Pancreas (tissue), 10 donors: ENCODE data around the gene KLHDC7B. TPM values are rescaled to one million over a fixed set of nuclear protein-coding genes. Genes with fewer than 3 reads are reported as not detected.

Experiments used
- ATAC-seq, 4 donors: fragments of 200-7000 bp; cut with Tn5 transposase; one replicate each; pipeline versions ENCODE4 v1.8.0 to v1.9.1; 2020; ENCODE audit warnings: mild to moderate bottlenecking in 4 of 4, moderate library complexity in 4 of 4
- DNase-seq, 6 donors: peaks; one replicate each; pipeline ENCODE4 v3.0.0-alpha.2; 2020
- FAIRE-seq: peaks from 2 replicates; lab custom pipeline; 2012; peaks lifted over from hg19 to GRCh38; lab: Jason Lieb, UNC
- H3K27ac ChIP-seq, 4 donors: fragments of 200-600 bp; sonication (generic); 1 replicate in 3 of 4; 2 replicates in 1 of 4; pipeline versions ENCODE4 v1.5.0 to v1.8.0; 2020
- H3K27me3 ChIP-seq, 4 donors: fragments of 200-600 bp; one replicate each; pipeline ENCODE4 v1.8.0; 2021
- H3K36me3 ChIP-seq, 3 donors: fragments of 200-600 bp; sonication (generic) in 1 of 3; one replicate each; pipeline versions ENCODE4 v1.5.0 to v1.8.0; 2020 to 2021
- H3K4me1 ChIP-seq, 3 donors: fragments of 200-600 bp; one replicate each; pipeline ENCODE4 v1.8.0; 2021
- H3K4me3 ChIP-seq, 4 donors: fragments of 200-600 bp; sonication (generic) in 2 of 4; one replicate each; pipeline versions ENCODE4 v1.5.0 to v1.8.0; 2020 to 2021
- H3K9me3 ChIP-seq, 4 donors: fragments of 200-600 bp; one replicate each; pipeline ENCODE4 v1.8.0; 2021
- CTCF ChIP-seq, 4 donors: fragments of 200-600 bp; sonication (generic) in 3 of 4; IDR thresholded peaks; one replicate each; pipeline versions ENCODE4 v1.5.0 to v1.8.0; 2021; ENCODE audit warnings: antibody characterized with exemption in 4 of 4
- WGBS, 2 donors: extraction: QIAGEN DNeasy Blood & Tissue Kit; methylation state at CpG; one replicate each; pipeline ENCODE4 v1.1.7; 2013; 5-methylcytosine and 5-hydroxymethylcytosine counted together
- intact Hi-C, 3 donors: fragments of 100-400 bp; cut with DNase I; formaldehyde crosslinking; loops; one replicate each; pipeline versions ENCODE4 v1.11.1 to v1.14.2; 2022
- polyA plus RNA-seq, 2 donors: library from polyadenylated mRNA; stranded (reverse); fragments of 200-250 nt; gene quantifications; one replicate each; pipeline ENCODE4 v1.2.3, GENCODE V29; 2013
- total RNA-seq, 6 donors: library from RNA; stranded (reverse); fragmentation: NEBNext Ultra II Directional in 4 of 6; extraction: Animal tissue kit (Norgen Biotek cat#: 25700) in 4 of 6; gene quantifications; one replicate each; pipeline versions ENCODE4 v1.2.1 to v1.2.4, GENCODE V29; 2021 to 2023
- donor health status: healthy with polysubstance abuse.
- donor health status: DM: no; HTN: no; CAD: no; lungs with moderate emphysema.
- donor health status: DM: no; HTN: no; CAD: no.
- donor health status: control.
- donor health status: control.
- donor health status: Bipolar disorder and iron deficiency.
- donor health status: DM: yes; HTN: yes; CAD: no.
- donor health status: DM: no; HTN: no; CAD: no.
- donor health status: DM: no; HTN: no; CAD: no.
- donor health status: DM: yes; HTN: yes; CAD: no.

Gene KLHDC7B
- total and polyA plus RNA-seq, 8 donors: 0.03 to 2.1 (median 0.15) TPM; not detected in 1

- FAIRE-seq: no peak
- intact Hi-C loops: no loop called here
- H3K9me3 ChIP-seq: no peaks in the 10 kb centered on the region
- no peak for TF ChIP-seq CTCF (IDR thresholded peaks at IDR 0.05)
- peaks cover 0 to 4% (median 0%) of the 10 kb centered on the region in 3 donors for H3K4me1 ChIP-seq
- no peak for ATAC-seq
- H3K4me3 ChIP-seq: no peak overlapping the region
- WGBS, 2 donors: 90 to 97% methylated on average over 11 of the region's 11 CpGs
- peaks cover 0 to 4% (median 1%) of the 10 kb centered on the region in 4 donors for H3K27me3 ChIP-seq
- no peak overlapping the region for H3K27ac ChIP-seq
- no peak for DNase-seq
- no peaks in the 10 kb centered on the region for H3K36me3 ChIP-seq
These were observed 5.6 kb downstream of the KLHDC7B start for GRCh38 chr22:50551160-50551752.

GRCh38 chr22:50553310-50553709, 7.6 kb downstream of the KLHDC7B start:
- no peak overlapping the region for H3K4me3 ChIP-seq
- H3K4me1 ChIP-seq: peaks cover 0 to 4% (median 0%) of the 10 kb centered on the region in 3 donors
- peaks cover 0 to 4% (median 0%) of the 10 kb centered on the region in 4 donors for H3K27me3 ChIP-seq
- 69 to 73% methylated on average over 8 of the region's 8 CpGs for WGBS, 2 donors
- H3K36me3 ChIP-seq: no peaks in the 10 kb centered on the region
- no peak for TF ChIP-seq CTCF (IDR thresholded peaks at IDR 0.05)
- H3K27ac ChIP-seq: no peak overlapping the region
- DNase-seq: no peak
- H3K9me3 ChIP-seq: no peaks in the 10 kb centered on the region
- FAIRE-seq: no peak
- ATAC-seq: no peak
- intact Hi-C loops: no loop called here

- intact Hi-C loops: no loop called here
- FAIRE-seq (no peak), ATAC-seq (no peak), DNase-seq (no peak)
- Histone ChIP-seq H3K27me3 (no peaks in the 10 kb centered on the region), H3K4me3 (no peak overlapping the region), H3K4me1 (no peaks in the 10 kb centered on the region), H3K36me3 (no peaks in the 10 kb centered on the region), H3K9me3 (no peaks in the 10 kb centered on the region), H3K27ac (no peak overlapping the region)
- 75 to 90% methylated on average over 5 of the region's 5 CpGs for WGBS, 2 donors
- TF ChIP-seq CTCF (IDR thresholded peaks at IDR 0.05): no peak
These were observed 11.0 kb downstream of the KLHDC7B start for GRCh38 chr22:50556703-50557102.

GRCh38 chr22:50560034-50560433, 14.3 kb downstream of the KLHDC7B start:
- no peak overlapping the region for H3K4me3 ChIP-seq
- intact Hi-C loops: no loop called here
- H3K4me1 ChIP-seq: peaks cover 0 to 3% (median 0%) of the 10 kb centered on the region in 3 donors
- no peak for ATAC-seq
- TF ChIP-seq CTCF (IDR thresholded peaks at IDR 0.05): no peak
- H3K9me3 ChIP-seq: no peaks in the 10 kb centered on the region
- FAIRE-seq: no peak
- WGBS, 2 donors: 66 to 81% methylated on average over 3 of the region's 3 CpGs
- no peaks in the 10 kb centered on the region for H3K27me3 ChIP-seq
- H3K36me3 ChIP-seq: no peaks in the 10 kb centered on the region
- DNase-seq: no peak
- no peak overlapping the region for H3K27ac ChIP-seq
